BLaER1 (cell line): ENCODE measurements around the gene CYB561D1.

ENCODE experiments used
- H3K27ac ChIP-seq: shearing (Covaris generic); formaldehyde crosslinking; 2 replicates; pipeline ENCODE4 v1.8.1; 2022
- H3K27me3 ChIP-seq: shearing (Covaris generic); formaldehyde crosslinking; 2 replicates; pipeline ENCODE4 v1.8.1; 2022
- H3K36me3 ChIP-seq: shearing (Covaris generic); formaldehyde crosslinking; 2 replicates; pipeline ENCODE4 v1.8.1; 2022
- H3K4me1 ChIP-seq: shearing (Covaris generic); formaldehyde crosslinking; 2 replicates; pipeline ENCODE4 v1.8.1; 2022
- H3K4me2 ChIP-seq: shearing (Covaris generic); formaldehyde crosslinking; 2 replicates; pipeline ENCODE4 v1.8.1; 2022
- H3K4me3 ChIP-seq: shearing (Covaris generic); formaldehyde crosslinking; 2 replicates; pipeline ENCODE4 v1.8.1; 2022
- H3K9ac ChIP-seq: shearing (Covaris generic); formaldehyde crosslinking; 2 replicates; pipeline ENCODE4 v1.8.1; 2022
- H3K9me3 ChIP-seq: shearing (Covaris generic); formaldehyde crosslinking; 2 replicates; pipeline ENCODE4 v1.8.1; 2022
- H4K20me1 ChIP-seq: shearing (Covaris generic); formaldehyde crosslinking; 2 replicates; pipeline ENCODE4 v1.8.1; 2022
- Cebpa-rat ChIP-seq: shearing (Covaris generic); IDR thresholded peaks from 2 replicates; pipeline ENCODE4 v1.8.1; 2022

CYB561D1 gene

DNA sequence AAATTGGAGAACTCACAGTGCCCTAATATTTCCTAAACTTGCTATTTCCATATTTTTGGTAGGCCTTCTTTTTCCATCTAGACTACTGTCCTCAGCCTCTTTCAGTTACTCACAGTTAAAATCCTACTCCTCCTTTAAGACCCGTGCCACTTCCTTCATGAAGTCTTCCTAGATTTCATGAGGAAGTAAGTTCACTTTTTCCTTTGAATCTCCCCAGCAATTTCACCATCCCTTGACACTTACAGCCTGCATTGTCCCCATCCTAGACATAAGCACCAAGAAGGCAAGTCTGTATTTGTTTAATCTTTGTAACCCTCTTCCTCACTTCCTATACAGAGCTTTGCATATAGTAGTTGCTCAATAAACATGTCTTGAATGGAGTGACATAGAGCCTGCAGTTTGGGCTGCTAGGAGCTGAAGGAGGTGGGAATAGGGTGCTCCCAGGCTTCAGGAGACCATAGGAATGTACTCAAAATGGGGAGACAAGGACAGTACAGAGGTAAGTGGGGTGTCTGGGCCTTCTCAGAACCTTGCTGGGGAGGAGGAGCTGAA lies 40.5 kb downstream of the CYB561D1 start:
- TF ChIP-seq Cebpa-rat = no peak
- peaks cover 46% of the 10 kb centered on the region for H3K4me1 ChIP-seq
- no peak overlapping the region for H3K27ac ChIP-seq
- no peaks in the 10 kb centered on the region for H3K27me3 ChIP-seq
- no peak overlapping the region for H3K4me2 ChIP-seq
- no peaks in the 10 kb centered on the region for H4K20me1 ChIP-seq
- no peak overlapping the region for H3K9ac ChIP-seq
- no peaks in the 10 kb centered on the region for H3K36me3 ChIP-seq
- H3K9me3 ChIP-seq = no peaks in the 10 kb centered on the region
- no peak overlapping the region for H3K4me3 ChIP-seq

DNA sequence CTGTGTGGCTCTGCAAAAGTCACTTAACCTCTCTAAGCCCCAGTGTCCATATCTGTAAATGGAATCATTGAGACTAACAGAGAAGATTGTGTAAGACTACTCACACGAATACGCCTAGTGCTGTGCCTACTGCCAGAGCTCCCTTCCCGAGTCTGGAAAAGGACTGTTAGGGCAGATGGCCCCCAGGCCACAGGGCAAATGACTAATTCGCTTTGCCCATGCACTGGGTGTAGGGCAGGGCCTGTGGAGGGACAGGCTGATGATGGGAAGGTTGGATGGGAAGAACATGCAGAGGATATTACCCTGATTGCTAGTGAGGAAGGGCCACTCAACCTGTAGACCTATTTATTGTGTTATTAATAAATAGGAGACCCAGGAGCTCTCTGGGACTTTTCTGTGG lies 41.6 kb downstream of the CYB561D1 start:
- H3K9me3 ChIP-seq = no peaks in the 10 kb centered on the region
- H4K20me1 ChIP-seq = no peaks in the 10 kb centered on the region
- H3K4me1 ChIP-seq = peaks cover 37% of the 10 kb centered on the region
- H3K27ac ChIP-seq = peak overlapping the region; percentile 35
- H3K36me3 ChIP-seq = no peaks in the 10 kb centered on the region
- no peak overlapping the region for H3K4me3 ChIP-seq
- 0 out of 2 replicates have a peak overlapping the region, but pooled peaks have one; percentile 46 for H3K9ac ChIP-seq
- TF ChIP-seq Cebpa-rat = no peak
- no peaks in the 10 kb centered on the region for H3K27me3 ChIP-seq
- peak overlapping the region; percentile 61 for H3K4me2 ChIP-seq

GRCh38 chr1:109535971-109536491 lies 42.1 kb downstream of the CYB561D1 start:
- H3K36me3 ChIP-seq = no peaks in the 10 kb centered on the region
- no peak for TF ChIP-seq Cebpa-rat
- peak overlapping the region; percentile 61 for H3K4me2 ChIP-seq
- peak overlapping the region; percentile 46; the same call in 1 of the 2 replicates for H3K9ac ChIP-seq
- no peak overlapping the region for H3K4me3 ChIP-seq
- peaks cover 37% of the 10 kb centered on the region for H3K4me1 ChIP-seq
- no peaks in the 10 kb centered on the region for H3K27me3 ChIP-seq
- peak overlapping the region; percentile 35 for H3K27ac ChIP-seq
- H4K20me1 ChIP-seq = no peaks in the 10 kb centered on the region
- H3K9me3 ChIP-seq = no peaks in the 10 kb centered on the region

- peaks cover 24% of the 10 kb centered on the region for H3K4me1 ChIP-seq
- H3K4me2 ChIP-seq = no peak overlapping the region
- H3K9ac ChIP-seq = no peak overlapping the region
- H4K20me1 ChIP-seq = no peaks in the 10 kb centered on the region
- no peak for TF ChIP-seq Cebpa-rat
- no peaks in the 10 kb centered on the region for H3K36me3 ChIP-seq
- no peak overlapping the region for H3K4me3 ChIP-seq
- no peaks in the 10 kb centered on the region for H3K27me3 ChIP-seq
- no peak overlapping the region for H3K27ac ChIP-seq
- no peaks in the 10 kb centered on the region for H3K9me3 ChIP-seq
Observed at GRCh38 chr1:109537450-109538178, 43.7 kb downstream of the CYB561D1 start.

DNA sequence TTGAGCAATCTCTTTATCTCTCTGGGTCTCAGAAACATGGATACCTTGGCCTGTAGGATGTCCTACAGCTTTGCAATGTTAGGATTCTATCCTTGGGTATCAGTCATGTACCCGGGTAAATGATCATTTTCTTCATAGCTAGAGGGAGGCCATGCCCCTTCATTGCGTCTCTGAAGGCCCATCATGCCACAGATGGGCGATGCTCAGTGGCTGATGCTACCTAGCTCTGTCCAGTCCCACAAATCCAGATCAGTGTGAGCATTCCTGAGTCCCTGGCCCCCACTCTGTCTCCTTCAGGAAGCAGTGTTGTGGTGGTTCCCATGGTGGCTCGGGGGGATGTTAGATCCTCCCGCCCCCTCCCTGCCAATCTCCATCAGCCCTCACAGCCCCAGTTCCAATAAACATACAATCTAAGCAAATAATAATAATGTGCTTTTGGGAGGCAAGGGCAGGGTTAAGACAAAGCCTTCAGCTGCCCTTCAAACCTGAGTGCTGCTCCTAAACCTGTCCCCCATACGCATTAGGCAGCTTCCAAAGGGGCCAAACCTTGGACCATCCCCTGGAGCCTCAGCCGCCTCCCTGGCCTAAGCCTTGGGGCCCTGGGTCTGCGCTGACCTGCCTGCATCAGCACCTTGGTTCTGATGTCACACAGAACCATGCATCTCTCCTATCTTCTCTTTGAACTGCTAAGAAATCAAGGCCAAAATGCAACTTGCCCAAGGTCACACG lies 45.1 kb downstream of the CYB561D1 start:
- Histone ChIP-seq H4K20me1 (no peaks in the 10 kb centered on the region), H3K4me1 (peaks cover 22% of the 10 kb centered on the region), H3K27me3 (no peaks in the 10 kb centered on the region), H3K9me3 (no peaks in the 10 kb centered on the region), H3K9ac (no peak overlapping the region), H3K4me3 (no peak overlapping the region), H3K36me3 (no peaks in the 10 kb centered on the region), H3K27ac (no peak overlapping the region), H3K4me2 (no peak overlapping the region)
- no peak for TF ChIP-seq Cebpa-rat

GRCh38 chr1:109539676-109540075 lies 45.8 kb downstream of the CYB561D1 start, which contains the start of gene GPR61:
TSS of gene GPR61 (plus strand) at chr1:109539872. CDS start at chr1:109543023, 3,151 bp downstream.
- H4K20me1 ChIP-seq = no peaks in the 10 kb centered on the region
- H3K4me1 ChIP-seq = peaks cover 22% of the 10 kb centered on the region
- H3K9me3 ChIP-seq = no peaks in the 10 kb centered on the region
- H3K9ac ChIP-seq = no peak within 1 kb of the TSS
- TF ChIP-seq Cebpa-rat = no peak
- no peaks in the 10 kb centered on the region for H3K36me3 ChIP-seq
- no peaks in the 10 kb centered on the region for H3K27me3 ChIP-seq
- no peak within 1 kb of the TSS for H3K4me3 ChIP-seq
- peak within 1 kb of the TSS; percentile 47 for H3K4me2 ChIP-seq
- H3K27ac ChIP-seq = no peak within 1 kb of the TSS

DNA sequence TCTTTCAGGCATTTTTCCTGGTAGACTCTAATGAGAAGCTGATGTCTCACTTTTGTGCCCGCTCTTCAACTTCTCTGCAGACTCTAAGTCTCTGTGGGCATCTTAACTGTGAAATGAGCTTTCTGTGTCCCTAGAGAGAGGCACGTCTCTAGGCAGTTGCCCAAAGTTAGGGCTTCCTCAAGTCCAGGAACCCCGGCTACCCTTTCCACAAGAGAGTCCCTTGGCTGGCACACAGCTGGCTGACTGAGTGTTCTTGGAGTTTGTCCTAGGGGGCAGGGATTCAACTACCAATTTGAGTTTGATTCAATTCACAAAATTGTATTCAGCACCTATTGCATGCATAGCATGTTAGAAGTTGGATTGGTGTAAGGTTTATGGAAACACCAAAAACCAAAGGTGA lies 47.2 kb downstream of the CYB561D1 start:
- Histone ChIP-seq H4K20me1 (no peaks in the 10 kb centered on the region), H3K4me1 (peaks cover 14% of the 10 kb centered on the region), H3K36me3 (no peaks in the 10 kb centered on the region), H3K4me3 (no peak overlapping the region), H3K9ac (no peak overlapping the region), H3K9me3 (no peaks in the 10 kb centered on the region), H3K27ac (no peak overlapping the region), H3K27me3 (no peaks in the 10 kb centered on the region), H3K4me2 (peak overlapping the region; percentile 47)
- no peak for TF ChIP-seq Cebpa-rat

DNA sequence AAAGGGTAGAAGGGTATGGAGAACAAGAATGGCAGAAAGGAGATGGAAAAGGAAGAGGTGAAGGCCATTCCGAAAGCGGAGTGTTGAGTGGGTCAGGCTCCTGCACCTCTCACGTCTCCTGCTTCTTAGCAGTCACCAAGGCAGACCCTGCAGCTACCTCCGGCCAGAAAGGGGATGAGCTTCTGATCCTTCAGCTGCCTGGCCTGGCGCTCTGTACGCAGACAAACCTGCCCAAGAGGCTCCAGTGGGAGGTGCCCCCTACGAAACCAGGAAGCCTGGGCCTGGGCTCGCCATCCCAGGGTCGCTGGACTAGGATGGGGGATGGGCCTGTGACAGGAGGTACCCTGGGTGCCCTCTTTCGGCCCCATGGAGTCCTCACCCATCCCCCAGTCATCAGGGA lies 48.8 kb downstream of the CYB561D1 start:
- Histone ChIP-seq H3K36me3 (no peaks in the 10 kb centered on the region), H3K4me2 (no peak overlapping the region), H3K27me3 (no peaks in the 10 kb centered on the region), H3K27ac (no peak overlapping the region), H4K20me1 (no peaks in the 10 kb centered on the region), H3K4me3 (no peak overlapping the region), H3K9ac (no peak overlapping the region), H3K4me1 (peaks cover 24% of the 10 kb centered on the region), H3K9me3 (no peaks in the 10 kb centered on the region)
- no peak for TF ChIP-seq Cebpa-rat

GRCh38 chr1:109543283-109543987 lies 49.5 kb downstream of the CYB561D1 start:
- Histone ChIP-seq H3K27me3 (no peaks in the 10 kb centered on the region), H4K20me1 (no peaks in the 10 kb centered on the region), H3K9ac (no peak overlapping the region), H3K36me3 (no peaks in the 10 kb centered on the region), H3K9me3 (no peaks in the 10 kb centered on the region), H3K4me1 (peaks cover 24% of the 10 kb centered on the region), H3K4me3 (no peak overlapping the region), H3K4me2 (no peak overlapping the region), H3K27ac (no peak overlapping the region)
- no peak for TF ChIP-seq Cebpa-rat
